Fibroblast of lung (primary cell): ENCODE measurements around the gene BLID. TPM values are rescaled to one million over a fixed set of nuclear protein-coding genes. Genes with fewer than 3 reads are reported as not detected.

Experiments
- DNase-seq, 2 donors: peaks; one replicate each; pipeline versions ENCODE4 v3.0.0 to v3.0.0-alpha.2; 2010; ENCODE audit warnings: low read depth in 2 of 2
- H2AFZ ChIP-seq: 2 replicates; pipeline ENCODE4 v1.5.1; 2012; ENCODE audit warnings: low read length, control low read depth, inconsistent platforms
- H3K27ac ChIP-seq: 2 replicates; pipeline ENCODE4 v1.5.1; 2011; ENCODE audit warnings: low read length, control low read depth; ENCODE audit not compliant: insufficient read depth
- H3K27me3 ChIP-seq: 2 replicates; pipeline ENCODE4 v1.5.1; 2011; ENCODE audit warnings: mild to moderate bottlenecking, low read length; ENCODE audit not compliant: control insufficient read depth, insufficient read depth
- H3K36me3 ChIP-seq: 2 replicates; pipeline ENCODE4 v1.5.1; 2011; ENCODE audit warnings: low read length; ENCODE audit not compliant: control insufficient read depth, insufficient read depth
- H3K4me1 ChIP-seq: 2 replicates; pipeline ENCODE4 v1.5.1; 2011; ENCODE audit warnings: low read length; ENCODE audit not compliant: control insufficient read depth, insufficient read depth; ENCODE audit errors: extremely low read depth
- H3K4me2 ChIP-seq: 2 replicates; pipeline ENCODE4 v1.5.1; 2011; ENCODE audit warnings: low read length, control low read depth; ENCODE audit not compliant: insufficient read depth; ENCODE audit errors: extremely low read depth
- H3K4me3 ChIP-seq, 4 experiments: fragments of 200-600 bp in 1 of 4; sonication (generic) in 1 of 4; replicated peaks in 1 of 4; 2 replicates each; pipeline ENCODE4 v1.5.1; 2011 to 2016; ENCODE audit warnings: low read length in 4 of 4, low read depth in 3 of 4, mild to moderate bottlenecking in 3 of 4, control low read depth in 2 of 4, inconsistent platforms in 1 of 4, mixed read lengths in 1 of 4; ENCODE audit not compliant: insufficient read depth in 1 of 4; ENCODE audit errors: control extremely low read depth in 1 of 4
- H3K79me2 ChIP-seq: 2 replicates; pipeline ENCODE4 v1.5.1; 2012; ENCODE audit warnings: mild to moderate bottlenecking, low read length, inconsistent platforms; ENCODE audit not compliant: control insufficient read depth, insufficient read depth
- H3K9ac ChIP-seq: 2 replicates; pipeline ENCODE4 v1.5.1; 2011; ENCODE audit warnings: mild to moderate bottlenecking, low read length, control low read depth; ENCODE audit not compliant: insufficient read depth
- H3K9me3 ChIP-seq: 2 replicates; pipeline ENCODE4 v1.5.1; 2012; ENCODE audit warnings: low read depth, low read length; ENCODE audit not compliant: control insufficient read depth, insufficient read depth
- H4K20me1 ChIP-seq: 2 replicates; pipeline ENCODE4 v1.5.1; 2011; ENCODE audit warnings: low read length; ENCODE audit not compliant: control insufficient read depth, insufficient read depth; ENCODE audit errors: extremely low read depth
- EZH2 ChIP-seq: IDR thresholded peaks from 2 replicates; pipeline ENCODE4 v1.5.1; 2012; ENCODE audit warnings: low read length, control low read depth, mild to moderate bottlenecking; ENCODE audit errors: missing control alignments
- polyA minus RNA-seq: library from RNA; depleted of rRNA, polyadenylated mRNA; stranded (reverse); fragments of >200 nt; gene quantifications from 2 replicates; pipeline ENCODE4 v1.2.3, GENCODE V29; 2011; ENCODE audit warnings: low replicate concordance
- polyA plus RNA-seq, 2 donors: library from polyadenylated mRNA; depleted of rRNA in 1 of 2; stranded (reverse) in 1 of 2; unstranded in 1 of 2; fragments of >200 nt; gene quantifications; 2 replicates each; pipeline ENCODE4 v1.2.1, GENCODE V29; 2011 to 2012; ENCODE audit warnings: missing spikeins in 1 of 2
- total RNA-seq: library from RNA; depleted of rRNA; stranded (reverse); fragments of >200 nt; gene quantifications from 2 replicates; pipeline ENCODE4 v1.2.1, GENCODE V29; 2014
- TF ChIP-seq, protein P1 (sequence below), 2 donors: IDR thresholded peaks in 1 of 2; conservative IDR thresholded peaks in 1 of 2; 1 replicate in 1 of 2; 2 replicates in 1 of 2; pipeline ENCODE4 v1.5.1; 2011 to 2012; ENCODE audit warnings: low read length in 2 of 2, control low read depth in 1 of 2, inconsistent platforms in 1 of 2, low read depth in 1 of 2, mild to moderate bottlenecking in 1 of 2

BLID gene
- total RNA-seq, result 3.6 and 7.9 TPM in 2 replicates
- 0.09 and 0.32 TPM in 2 replicates for polyA plus RNA-seq
- 0.16 TPM in 1 of 2 replicates, not detected in the other for polyA plus RNA-seq (2012)
- not detected in 2 replicates for polyA minus RNA-seq

GRCh38 chr11:122115524-122116379 is at the start of gene BLID:
Gene BLID, minus strand, starts transcription at chr11:122116215. Its CDS starts 293 bp downstream, at chr11:122115922.
- Histone ChIP-seq H3K9ac (no peak within 1 kb of the TSS), H3K4me3 (no peak within 1 kb of the TSS), H3K4me1 (peaks cover 10% of the 10 kb centered on the region), H2AFZ (no peak within 1 kb of the TSS), H3K9me3 (no peaks in the 10 kb centered on the region), H3K27ac (peak within 1 kb of the TSS; percentile 7), H3K4me2 (no peak within 1 kb of the TSS), H3K79me2 (peaks cover 80% of the 10 kb centered on the region), H4K20me1 (no peaks in the 10 kb centered on the region), H3K36me3 (peaks cover 13% of the 10 kb centered on the region), H3K27me3 (no peaks in the 10 kb centered on the region)
- TF ChIP-seq, protein P1, sequence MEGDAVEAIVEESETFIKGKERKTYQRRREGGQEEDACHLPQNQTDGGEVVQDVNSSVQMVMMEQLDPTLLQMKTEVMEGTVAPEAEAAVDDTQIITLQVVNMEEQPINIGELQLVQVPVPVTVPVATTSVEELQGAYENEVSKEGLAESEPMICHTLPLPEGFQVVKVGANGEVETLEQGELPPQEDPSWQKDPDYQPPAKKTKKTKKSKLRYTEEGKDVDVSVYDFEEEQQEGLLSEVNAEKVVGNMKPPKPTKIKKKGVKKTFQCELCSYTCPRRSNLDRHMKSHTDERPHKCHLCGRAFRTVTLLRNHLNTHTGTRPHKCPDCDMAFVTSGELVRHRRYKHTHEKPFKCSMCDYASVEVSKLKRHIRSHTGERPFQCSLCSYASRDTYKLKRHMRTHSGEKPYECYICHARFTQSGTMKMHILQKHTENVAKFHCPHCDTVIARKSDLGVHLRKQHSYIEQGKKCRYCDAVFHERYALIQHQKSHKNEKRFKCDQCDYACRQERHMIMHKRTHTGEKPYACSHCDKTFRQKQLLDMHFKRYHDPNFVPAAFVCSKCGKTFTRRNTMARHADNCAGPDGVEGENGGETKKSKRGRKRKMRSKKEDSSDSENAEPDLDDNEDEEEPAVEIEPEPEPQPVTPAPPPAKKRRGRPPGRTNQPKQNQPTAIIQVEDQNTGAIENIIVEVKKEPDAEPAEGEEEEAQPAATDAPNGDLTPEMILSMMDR (conservative IDR thresholded peaks at IDR 0.05 in 1 of 2, IDR thresholded peaks at IDR 0.05 in 1 of 2; ENCODE audit: low read depth in 1 of 2, low read length in 2 of 2), result peak; percentile 35 to 61
- TF ChIP-seq EZH2, result no peak
- DNase-seq, result peak; percentile 44 to 55

GRCh38 chr11:122163053-122163819 is 47.2 kb upstream of the BLID start:
- DNase-seq, result peak in 1 of 2 donors; percentile 92
- no peak for TF ChIP-seq EZH2
- TF ChIP-seq, protein P1 (conservative IDR thresholded peaks at IDR 0.05 in 1 of 2, IDR thresholded peaks at IDR 0.05 in 1 of 2; ENCODE audit: low read depth in 1 of 2, low read length in 2 of 2), result no peak
- no peaks in the 10 kb centered on the region for H4K20me1 ChIP-seq
- no peak overlapping the region for H2AFZ ChIP-seq
- H3K4me3 ChIP-seq, result no peak overlapping the region
- no peaks in the 10 kb centered on the region for H3K27me3 ChIP-seq
- no peak overlapping the region for H3K4me2 ChIP-seq
- peak overlapping the region; percentile 62 for H3K27ac ChIP-seq
- no peak overlapping the region for H3K9ac ChIP-seq
- no peaks in the 10 kb centered on the region for H3K9me3 ChIP-seq
- peaks cover 65% of the 10 kb centered on the region for H3K4me1 ChIP-seq
- H3K79me2 ChIP-seq, result peaks cover 100% of the 10 kb centered on the region
- peaks cover 10% of the 10 kb centered on the region for H3K36me3 ChIP-seq

GRCh38 chr11:122162095-122162494 is 46.1 kb upstream of the BLID start:
- H2AFZ ChIP-seq, result no peak overlapping the region
- H4K20me1 ChIP-seq, result no peaks in the 10 kb centered on the region
- peaks cover 56% of the 10 kb centered on the region for H3K4me1 ChIP-seq
- no peaks in the 10 kb centered on the region for H3K9me3 ChIP-seq
- peaks cover 10% of the 10 kb centered on the region for H3K36me3 ChIP-seq
- peak in 1 of 2 donors; percentile 79 for DNase-seq
- H3K4me3 ChIP-seq, result no peak overlapping the region
- no peak overlapping the region for H3K4me2 ChIP-seq
- peak overlapping the region; percentile 49 for H3K27ac ChIP-seq
- peaks cover 100% of the 10 kb centered on the region for H3K79me2 ChIP-seq
- TF ChIP-seq, protein P1 (conservative IDR thresholded peaks at IDR 0.05 in 1 of 2, IDR thresholded peaks at IDR 0.05 in 1 of 2; ENCODE audit: low read depth in 1 of 2, low read length in 2 of 2), result no peak
- TF ChIP-seq EZH2, result no peak
- H3K9ac ChIP-seq, result no peak overlapping the region
- no peaks in the 10 kb centered on the region for H3K27me3 ChIP-seq
